ENCODE data around the gene LCE2D.
A peak's percentile ranks its signal among the peaks of the same experiment; 100 is the strongest.
"Not testable (repeated sequence)": the region's sequence is repeated elsewhere in the genome, so short reads cannot be mapped to it uniquely, and the experiment has no call there.

LCE2D gene, protein sequence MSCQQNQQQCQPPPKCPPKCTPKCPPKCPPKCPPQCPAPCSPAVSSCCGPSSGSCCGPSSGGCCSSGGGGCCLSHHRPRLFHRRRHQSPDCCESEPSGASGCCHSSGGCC

GRCh38 chr1:152663098-152663497, at the start of gene LCE2D:
Gene LCE2D, plus strand, starts transcription at chr1:152663380. Its CDS starts 726 bp downstream, at chr1:152664106.
- no peak for DNase-seq

DNA sequence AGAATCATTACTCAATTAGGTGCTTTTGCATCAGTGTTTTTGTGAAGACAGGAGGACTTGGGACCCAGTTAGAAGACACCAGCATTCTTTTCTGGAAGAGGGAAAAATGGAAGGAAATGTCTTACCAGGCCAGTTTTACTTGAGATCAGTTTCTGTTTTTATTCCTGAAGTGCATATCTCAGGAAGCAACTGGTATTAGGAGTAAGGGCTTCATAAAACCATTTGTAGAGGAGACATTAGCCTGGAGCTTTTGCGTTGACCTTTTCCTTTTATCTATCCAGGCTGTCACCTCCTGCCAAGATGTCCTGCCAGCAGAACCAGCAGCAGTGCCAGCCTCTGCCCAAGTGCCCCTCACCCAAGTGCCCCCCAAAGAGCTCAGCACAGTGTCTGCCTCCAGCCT, 49.7 kb upstream of the LCE2D start, which contains the start of gene LCE3B:
TSS of gene LCE3B (plus strand) at position 301 of the 400 bp plus-strand sequence. CDS start at position 301, 0 bp downstream.
- no peak for DNase-seq

GRCh38 chr1:152621993-152622392, 41.2 kb upstream of the LCE2D start:
- no peak for DNase-seq

DNA sequence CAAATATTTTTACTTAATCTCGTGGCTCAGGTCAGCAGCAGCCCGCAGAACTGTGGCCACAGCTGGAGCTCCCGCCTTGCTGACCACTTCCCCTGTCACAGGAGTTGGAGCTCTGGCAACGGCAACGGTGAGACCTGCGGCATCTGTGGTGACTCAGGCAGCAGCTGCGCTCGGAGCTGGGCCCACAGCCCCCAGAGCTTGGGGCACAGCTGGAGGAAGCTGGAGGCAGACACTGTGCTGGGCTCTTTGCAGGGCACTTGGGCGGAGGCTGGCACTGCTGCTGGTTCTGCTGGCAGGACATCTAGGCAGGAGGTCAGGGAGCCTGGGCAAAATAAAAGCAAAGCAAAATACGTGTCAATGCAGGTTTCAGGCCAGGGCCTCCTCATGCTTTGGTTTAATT, 40.4 kb upstream of the LCE2D start, which contains the start of gene LCE3A:
TSS of gene LCE3A (minus strand) at position 301 of the 400 bp plus-strand sequence. CDS start at position 301, 0 bp downstream.
- no peak for DNase-seq

DNA sequence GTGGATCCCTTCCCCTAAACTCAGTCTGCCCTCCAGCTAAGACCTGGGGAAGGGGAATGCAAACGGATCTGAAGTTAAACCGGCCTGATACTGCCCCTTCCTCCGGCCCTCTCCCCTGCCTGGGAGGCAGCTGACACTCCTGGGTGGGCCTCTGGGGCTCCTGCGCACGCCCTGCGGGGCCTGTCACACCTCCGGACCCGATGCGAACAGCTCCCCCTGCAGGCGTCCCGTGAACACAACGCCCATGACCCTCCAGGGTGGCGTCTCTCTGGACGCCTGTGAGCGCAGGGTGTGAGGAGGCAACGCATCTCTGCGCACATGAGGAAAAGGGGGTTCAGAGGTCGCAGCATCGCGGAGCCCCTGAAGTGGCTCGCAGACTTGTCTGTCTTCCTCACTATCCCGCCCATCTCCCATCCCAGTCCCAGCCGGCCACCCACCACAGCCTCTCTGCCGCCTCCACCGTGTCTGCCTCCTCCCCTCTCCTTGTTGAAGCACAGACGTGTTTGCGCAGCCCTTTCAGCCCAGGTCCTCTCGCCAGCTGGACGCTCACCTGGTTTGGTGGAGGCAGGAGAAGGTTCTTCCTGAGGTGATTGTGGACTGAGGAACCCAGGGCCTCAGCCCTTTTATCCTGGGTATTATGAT, 39.9 kb upstream of the LCE2D start:
- DNase-seq = no peak

DNA sequence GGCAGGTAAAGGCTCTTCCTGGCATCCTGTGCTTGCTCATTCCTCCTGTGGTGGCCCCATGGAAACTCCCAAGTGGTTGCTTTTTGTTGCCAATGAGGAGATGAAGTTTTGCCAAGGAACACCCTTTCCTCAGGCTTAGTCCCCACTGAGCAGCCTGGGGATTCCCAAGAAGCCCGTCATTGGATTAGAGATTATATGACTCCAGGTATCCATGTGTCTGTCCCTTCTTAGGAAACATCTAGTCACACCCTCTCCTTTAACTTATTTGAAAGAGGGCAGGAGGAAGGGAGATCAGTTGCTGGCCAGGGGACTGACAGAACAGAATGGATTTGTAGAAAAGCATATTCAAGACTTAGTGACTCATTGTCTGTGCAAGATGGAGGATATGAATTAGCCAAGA, 36.4 kb upstream of the LCE2D start:
- DNase-seq = no peak

DNA sequence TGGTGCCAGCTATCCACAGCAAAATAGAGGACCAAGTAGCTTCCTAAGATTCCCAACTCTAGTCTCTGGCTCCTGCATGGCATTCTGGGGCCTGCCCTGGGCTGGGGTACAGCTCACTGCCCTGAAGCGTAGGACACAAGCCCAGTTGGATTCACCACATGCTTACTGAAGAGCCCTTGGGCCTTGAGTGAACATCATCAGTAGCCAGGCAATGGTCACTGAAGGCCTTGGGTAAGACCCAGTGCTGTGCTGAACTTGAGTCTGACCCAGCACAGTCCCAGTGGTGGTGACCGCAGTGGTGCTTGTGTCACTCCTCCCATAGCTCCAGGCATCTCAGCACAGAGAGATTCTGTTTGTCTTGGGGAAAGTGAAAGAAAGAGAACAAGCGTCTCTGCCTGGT, 32.6 kb upstream of the LCE2D start:
- DNase-seq = no peak

GRCh38 chr1:152640351-152640750, 22.8 kb upstream of the LCE2D start:
- no peak for DNase-seq

GRCh38 chr1:152643945-152644344, 19.2 kb upstream of the LCE2D start:
- DNase-seq = no peak

- DNase-seq = no peak
Measured at GRCh38 chr1:152645146-152645545, 18.0 kb upstream of the LCE2D start.

DNA sequence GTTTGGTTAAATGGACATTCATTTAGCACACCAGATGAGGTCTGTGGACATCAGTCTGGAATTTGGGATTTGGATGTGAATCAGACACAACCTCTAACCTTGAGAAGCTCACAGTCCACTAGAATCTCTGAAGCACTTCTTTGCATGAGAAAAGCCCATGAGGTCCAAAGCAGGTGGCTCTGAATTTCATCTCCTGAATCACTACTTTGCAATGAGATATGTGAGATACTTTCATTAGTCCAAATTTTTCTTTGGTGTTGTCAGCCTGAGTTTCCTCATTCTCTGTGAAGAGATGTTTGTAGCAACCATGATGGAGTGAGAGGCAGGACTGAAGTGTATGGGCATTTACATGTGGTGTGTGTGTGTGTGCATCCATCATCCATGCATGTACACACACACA, 16.5 kb upstream of the LCE2D start:
- DNase-seq = no peak

DNA sequence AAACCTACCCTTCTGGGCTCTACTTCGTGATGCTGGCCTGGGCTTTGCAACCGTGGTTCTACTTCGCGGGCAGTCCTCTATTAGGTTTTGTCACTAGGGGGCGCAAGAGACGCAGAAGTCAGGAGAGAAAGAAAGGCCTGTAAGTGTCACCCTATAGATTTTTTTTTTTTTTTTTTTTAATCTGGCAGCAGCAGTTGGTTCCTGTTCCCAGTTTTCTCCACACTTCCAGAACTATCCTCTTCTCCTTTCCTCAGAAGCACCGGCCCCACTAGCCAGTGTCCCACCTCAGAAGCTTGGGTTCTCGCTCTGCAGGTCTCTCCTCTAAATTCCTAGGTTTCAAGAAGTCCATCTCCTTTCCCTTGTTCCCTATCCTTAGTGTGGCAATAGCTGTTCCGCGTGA, 9.1 kb upstream of the LCE2D start:
- DNase-seq = peak; percentile 4 to 33

DNA sequence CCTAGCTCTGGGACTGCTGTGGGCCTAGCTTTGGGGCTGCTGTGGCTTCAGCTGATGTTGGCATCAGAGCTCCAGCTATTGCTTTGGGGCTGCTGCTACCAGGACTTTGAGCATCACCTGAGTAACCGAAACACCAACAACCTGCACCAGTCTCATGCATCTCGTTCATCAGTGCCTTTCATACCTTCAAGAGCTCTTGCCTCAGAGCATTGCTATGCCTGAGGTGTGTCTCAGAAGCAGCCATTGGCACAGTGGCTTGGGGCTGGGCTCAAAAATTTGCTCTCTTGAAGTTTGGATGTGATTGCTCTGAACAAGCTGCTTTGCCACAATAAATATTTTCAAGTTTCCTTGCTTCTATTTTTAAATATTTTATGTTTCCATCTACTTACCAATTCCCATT, 6.7 kb upstream of the LCE2D start:
- no peak for DNase-seq

DNA sequence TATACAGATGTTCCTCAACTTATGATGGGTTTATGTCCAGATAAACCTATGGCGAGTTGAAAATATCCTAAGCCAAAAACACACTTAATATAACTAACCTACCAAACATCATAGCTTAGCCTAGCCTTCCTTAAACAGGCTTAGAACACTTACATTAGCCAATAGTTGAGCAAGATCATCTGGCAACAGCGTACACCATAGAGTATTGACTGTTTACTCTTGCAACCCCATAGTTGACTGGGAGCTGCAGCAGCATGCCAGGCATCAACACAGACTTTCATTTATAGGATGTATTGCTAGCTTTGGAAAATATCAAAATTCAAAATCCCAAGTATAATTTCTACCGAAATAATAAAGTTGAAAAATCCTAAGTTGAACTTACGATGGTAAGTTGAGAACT, 5.5 kb upstream of the LCE2D start:
- DNase-seq = no peak

GRCh38 chr1:152658649-152659048, 4.5 kb upstream of the LCE2D start:
- no peak for DNase-seq

DNA sequence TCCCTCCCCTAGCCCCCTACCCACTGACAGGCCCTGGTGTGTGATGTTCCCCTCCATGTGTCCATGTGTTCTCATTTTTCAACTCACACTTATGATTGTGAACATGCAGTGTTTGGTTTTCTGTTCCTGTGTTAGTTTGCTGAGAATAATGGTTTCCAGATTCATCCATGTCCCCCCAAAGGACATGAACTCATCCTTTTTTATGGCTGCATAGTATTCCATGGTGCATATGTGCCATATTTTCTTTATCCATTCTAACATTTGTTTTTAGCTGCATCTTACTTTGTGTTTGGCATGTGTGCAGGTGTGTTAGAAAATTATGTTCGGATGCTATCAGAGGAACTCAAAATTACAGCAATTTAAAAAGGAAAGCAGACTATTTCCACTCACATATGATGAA, 3.0 kb downstream of the LCE2D start:
- DNase-seq = not testable (repeated sequence)

DNA sequence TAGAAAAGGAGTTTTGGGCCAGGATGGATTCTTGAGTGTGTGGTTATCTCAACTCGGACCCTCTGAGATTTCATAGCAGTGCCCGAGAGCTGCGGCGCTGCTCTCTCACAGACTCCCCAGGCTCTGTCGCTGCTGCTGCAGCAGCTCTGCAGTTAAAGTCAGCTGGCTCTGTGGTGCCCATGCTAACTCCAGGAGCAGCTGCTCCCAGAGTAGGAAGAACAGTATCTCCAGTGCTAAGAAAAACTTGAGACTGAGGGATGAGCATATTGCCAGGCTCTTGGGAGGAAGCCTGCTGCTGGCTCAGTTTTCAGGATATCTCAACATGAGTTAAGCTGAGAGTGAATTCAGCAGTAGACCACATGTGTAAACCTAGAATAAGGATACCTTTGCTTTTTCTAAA, 4.5 kb downstream of the LCE2D start:
- peak in 1 of 2 donors; percentile 7 for DNase-seq

DNA sequence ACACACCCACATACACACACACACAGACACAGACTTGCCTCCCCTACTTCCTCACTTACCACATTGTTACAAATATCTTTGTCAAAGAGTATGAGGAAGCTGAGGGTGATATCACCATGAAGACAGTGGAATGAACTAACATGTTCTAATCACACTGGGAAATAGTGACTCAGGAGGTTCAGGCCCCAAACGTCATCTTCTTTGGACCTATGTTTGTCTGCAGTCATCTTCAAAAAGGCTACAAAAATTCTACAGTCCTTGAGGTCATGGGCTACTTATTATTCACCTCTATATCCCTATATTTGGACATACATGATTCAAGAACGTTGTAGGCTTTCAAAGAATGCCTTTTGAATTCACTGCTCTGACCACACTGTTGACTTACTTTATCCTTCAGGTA, 9.8 kb downstream of the LCE2D start:
- DNase-seq = no peak

- not testable (repeated sequence) for DNase-seq
Measured at GRCh38 chr1:152674983-152675382, 11.8 kb downstream of the LCE2D start, which contains the start of gene LCE2C. Gene LCE2C, plus strand, starts transcription at chr1:152675279. Its CDS starts 737 bp downstream, at chr1:152676016.

DNA sequence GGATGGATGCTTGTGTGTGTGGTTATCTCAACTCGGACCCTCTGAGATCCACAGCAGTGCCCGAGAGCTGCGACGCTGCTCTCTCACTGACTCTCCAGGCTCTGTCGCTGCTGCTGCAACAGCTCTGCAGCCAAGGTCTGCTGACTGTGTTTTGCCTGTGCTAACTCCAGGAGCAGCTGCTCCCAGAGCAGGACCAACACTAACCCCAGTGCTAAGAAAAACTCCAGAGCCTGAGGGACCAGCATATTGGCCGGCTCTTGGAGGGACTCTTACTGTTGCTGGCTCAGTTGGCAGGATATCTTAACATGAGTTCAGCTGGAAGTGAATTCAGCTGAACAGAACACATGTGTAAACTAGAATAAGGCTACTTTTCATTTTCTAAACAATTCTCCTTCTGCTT, 16.3 kb downstream of the LCE2D start:
- no peak for DNase-seq

DNA sequence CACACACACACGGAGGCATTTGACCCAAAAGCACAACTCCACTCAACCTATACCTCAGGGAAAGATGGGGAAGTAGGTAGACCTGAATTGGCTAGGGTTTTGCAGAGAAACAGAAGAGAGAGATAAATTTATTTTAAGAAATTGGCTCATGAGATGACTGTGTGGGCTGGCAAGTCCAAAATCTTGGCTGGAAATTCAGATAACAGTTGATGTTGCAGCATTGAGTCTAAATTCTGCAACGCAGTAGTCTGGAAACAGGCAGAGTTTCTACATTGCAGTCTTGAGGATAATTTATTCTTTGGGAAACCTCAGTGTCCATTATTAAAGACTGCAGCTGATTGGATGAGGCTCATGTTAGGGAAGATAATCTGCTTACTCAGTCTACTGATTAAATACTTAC, 18.4 kb downstream of the LCE2D start:
- peak in 1 of 2 donors; percentile 2 for DNase-seq

GRCh38 chr1:152683846-152684245, 20.7 kb downstream of the LCE2D start:
- DNase-seq = no peak

DNA sequence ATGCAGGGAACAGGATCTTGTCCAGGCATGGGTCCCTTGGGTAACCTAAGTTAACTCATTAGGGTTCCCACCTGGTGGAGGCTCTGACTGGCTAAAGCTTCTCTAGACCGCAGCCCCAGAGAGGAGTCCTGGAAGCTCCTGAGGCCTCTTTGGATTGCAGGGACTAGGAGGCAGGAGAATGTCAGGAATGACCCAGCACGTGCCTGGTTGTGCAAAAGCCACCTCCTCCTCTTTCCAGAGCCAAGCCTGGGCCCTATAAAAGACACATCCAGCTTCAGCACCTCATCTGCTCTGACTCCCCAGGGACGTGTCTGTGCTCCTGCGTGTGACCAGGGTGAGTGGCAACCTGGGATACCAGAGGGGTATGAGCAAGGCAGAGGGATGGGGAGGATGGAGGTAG, 22.6 kb downstream of the LCE2D start, which contains the start of gene LCE2B:
TSS of gene LCE2B (plus strand) at position 301 of the 400 bp plus-strand sequence. CDS start 721 bp downstream, outside the sequence.
- not testable (repeated sequence) for DNase-seq

Measured in hippocampal formation (tissue), 2 donors.